Dedifferentiated amniotic fluid mesenchymal stem cell (primary cell): ENCODE results near the gene DEPDC5.

Experiments
- DNase-seq: peaks from one replicate; pipeline ENCODE4 v3.0.0-alpha.2; 2016; ENCODE audit errors: extremely low spot score

The DEPDC5 gene

DNA sequence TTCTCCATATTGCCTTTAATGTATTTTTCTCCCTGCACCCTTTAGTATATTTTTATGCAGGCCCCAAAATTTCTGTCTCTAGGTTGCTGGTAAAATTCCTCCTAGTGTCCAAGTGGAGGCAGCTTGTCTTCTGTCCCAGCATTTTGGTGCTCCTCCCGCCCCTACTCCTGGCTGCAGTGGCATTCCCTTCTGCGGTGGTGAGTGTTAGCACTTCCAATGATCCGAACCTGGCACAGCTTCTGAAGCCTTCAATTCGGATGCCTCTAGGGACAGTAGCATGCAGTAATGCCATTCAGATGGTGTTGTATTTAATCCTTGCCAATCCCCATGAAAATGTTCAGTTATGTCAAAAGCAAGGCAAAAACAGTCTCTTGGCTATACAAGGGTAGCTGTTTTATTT is 196.4 kb downstream of the DEPDC5 start:
- no peak for DNase-seq

DNA sequence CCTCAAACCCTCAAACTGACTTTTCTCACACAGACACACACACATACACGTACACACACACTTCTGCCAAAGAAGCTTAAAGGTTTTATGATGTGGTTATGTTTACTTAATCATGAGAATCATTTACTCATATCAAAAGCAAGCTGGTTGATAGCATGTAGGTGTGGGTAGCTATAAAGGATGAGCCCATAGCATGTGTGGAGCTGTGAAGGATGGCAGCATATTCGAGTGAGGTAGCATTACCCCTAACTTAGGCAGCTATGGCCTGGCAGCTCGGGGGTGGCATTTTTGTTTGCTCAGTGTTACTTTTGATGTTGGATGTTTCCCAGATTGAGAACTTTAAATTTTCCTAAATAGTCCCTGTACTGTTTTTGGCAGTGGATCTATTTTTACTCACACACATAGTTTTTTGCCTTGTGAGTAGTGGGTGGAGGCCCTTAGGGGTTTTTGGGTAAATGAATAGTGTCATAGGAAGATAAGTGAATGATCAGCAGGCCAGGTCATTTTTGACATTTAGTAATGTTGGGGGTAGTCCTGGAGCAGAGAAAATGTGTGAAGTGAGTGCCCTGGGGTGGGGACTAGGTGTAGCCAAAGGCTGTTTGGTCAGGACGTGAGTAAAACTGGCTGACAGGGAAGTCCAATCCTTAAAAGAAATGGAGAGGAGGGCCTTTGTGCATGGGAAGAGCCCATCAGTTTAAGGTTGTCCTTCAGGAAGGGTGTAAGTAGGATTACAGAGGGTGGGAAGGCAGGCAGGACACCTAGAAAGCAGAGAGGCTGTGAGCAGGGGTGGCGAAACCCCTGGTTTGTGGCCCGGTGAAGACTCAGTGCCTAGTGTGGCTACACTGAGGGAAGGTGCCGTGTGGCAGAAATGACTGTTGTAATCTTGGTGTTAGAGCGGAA is 197.6 kb downstream of the DEPDC5 start:
- DNase-seq, result no peak

DNA sequence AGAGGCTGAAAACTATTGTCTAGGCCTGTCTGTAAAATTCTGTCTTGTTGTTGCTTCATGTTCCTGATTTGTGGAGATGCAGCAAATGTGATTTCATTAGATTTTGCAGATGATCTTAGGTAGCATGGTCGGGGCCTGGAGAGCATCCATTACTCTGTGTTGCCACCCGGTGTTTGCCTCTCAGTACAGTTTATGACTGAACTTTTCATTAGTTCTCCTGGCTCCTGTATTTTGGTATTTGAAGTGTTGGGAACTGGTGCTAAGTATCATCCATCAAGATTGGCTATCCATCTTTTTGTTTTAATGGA is 198.2 kb downstream of the DEPDC5 start:
- DNase-seq, result no peak

DNA sequence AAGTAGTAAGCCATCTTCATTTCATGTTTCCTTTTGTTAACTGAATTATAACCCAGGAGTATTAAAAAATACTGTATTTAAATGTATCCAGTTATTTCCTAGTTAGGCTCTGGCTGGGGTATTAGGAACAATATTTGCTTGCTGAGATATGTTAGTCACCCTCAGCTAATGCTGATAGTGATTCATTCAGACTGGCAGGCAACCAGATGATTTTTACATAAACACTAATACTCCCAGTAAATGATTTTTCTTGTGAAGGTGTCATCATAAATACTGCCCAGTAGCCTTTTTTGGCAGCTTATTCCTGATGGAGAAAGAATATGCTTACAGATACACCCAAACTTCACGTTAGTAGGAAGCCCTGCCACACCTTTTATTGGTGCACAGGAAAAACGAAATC is 198.7 kb downstream of the DEPDC5 start:
- DNase-seq, result no peak

DNA sequence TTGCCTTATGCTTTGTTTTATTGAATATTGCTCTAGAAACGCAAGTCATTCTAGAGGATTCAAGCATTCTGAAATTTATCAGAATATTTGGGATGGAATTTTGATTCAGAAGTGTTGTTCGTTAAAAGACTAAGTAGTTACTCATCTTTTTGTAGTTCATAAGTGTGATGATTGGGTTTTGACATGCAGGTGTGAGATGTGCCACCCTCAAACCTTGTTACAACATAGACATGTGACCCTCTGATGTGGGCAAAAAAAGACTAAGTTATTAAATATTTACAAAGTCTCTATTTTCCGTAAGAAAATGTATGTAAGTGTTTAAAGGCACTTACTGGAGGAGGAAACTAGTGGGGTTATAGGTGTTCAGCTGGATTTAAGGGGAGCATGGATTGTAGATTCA is 199.4 kb downstream of the DEPDC5 start:
- no peak for DNase-seq

DNA sequence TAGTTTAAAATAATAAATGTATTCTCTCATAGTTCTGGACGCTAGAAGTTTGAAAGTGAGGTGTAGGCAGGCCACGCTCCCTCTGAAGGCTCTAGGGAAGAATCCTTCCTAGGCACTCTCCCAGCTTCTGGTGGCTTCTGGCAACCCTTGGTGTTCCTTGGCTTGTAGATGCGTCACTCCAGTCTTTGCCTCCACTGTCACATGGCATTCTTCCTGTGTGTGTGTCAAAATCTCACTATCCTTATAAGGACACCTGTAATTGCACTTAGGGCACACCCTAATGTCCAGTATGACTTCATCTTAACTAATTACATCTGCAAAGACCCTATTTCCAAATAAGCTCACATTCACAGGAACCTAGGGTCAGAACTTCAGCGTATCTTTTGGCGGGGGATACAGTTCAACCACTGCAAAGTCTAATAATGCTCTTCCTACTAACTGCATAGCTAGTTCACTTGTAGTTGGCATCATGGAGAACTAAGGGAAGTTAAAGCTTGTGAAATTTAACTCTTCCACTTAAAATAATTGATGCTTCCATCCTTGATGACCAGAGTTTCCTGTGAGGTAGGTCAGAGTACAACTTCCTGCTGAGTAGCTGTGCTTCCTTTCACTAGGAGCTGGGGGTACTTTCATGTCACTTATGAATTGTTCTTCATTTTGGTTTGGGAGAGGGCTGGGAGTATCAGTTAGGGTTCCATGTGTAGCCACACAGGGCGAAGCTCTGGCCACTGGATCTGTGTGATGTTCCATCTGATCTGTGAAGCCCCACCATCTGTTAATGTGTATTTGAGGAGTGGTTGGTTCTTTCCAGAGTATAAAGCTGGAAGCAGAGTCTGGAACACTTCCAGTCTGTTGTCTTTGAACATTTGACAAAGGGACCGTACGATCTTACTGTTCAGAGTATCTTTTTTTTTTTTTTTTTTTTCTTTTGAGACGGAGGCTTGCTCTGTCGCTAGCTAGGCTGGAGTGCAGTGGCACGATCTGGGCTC is 201.0 kb downstream of the DEPDC5 start:
- no peak for DNase-seq

DNA sequence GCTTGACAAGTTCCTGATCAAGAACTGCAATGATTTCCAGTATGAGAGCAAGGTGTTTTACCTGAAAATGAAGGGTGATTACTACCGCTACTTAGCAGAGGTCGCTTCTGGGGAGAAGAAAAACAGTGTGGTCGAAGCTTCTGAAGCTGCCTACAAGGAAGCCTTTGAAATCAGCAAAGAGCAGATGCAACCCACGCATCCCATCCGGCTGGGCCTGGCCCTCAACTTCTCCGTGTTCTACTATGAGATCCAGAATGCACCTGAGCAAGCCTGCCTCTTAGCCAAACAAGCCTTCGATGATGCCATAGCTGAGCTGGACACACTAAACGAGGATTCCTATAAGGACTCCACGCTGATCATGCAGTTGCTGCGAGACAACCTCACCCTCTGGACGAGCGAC is 202.5 kb downstream of the DEPDC5 start:
- no peak for DNase-seq
